Upper lobe of right lung (tissue), 1 donor: Measurements from ENCODE around the gene ABCC2. TPM values are rescaled to one million over a fixed set of nuclear protein-coding genes. Genes with fewer than 3 reads are reported as not detected.

Source experiments
- ATAC-seq: fragments of 200-7000 bp; cut with Tn5 transposase; one replicate; pipeline ENCODE4 v1.9.1; 2020; ENCODE audit warnings: mild to moderate bottlenecking, moderate library complexity
- DNase-seq: peaks from one replicate; pipeline ENCODE4 v3.0.0-alpha.2; 2020
- H3K27ac ChIP-seq: fragments of 200-600 bp; one replicate; pipeline ENCODE4 v1.8.0; 2022
- H3K27me3 ChIP-seq: fragments of 200-600 bp; one replicate; pipeline ENCODE4 v1.8.0; 2022; ENCODE audit warnings: mild to moderate bottlenecking
- H3K36me3 ChIP-seq: fragments of 200-600 bp; one replicate; pipeline ENCODE4 v1.8.0; 2022
- H3K4me1 ChIP-seq: fragments of 200-600 bp; one replicate; pipeline ENCODE4 v1.8.0; 2022
- H3K4me3 ChIP-seq: fragments of 200-600 bp; one replicate; pipeline ENCODE4 v1.8.0; 2022; ENCODE audit warnings: mild to moderate bottlenecking
- H3K9me3 ChIP-seq: fragments of 200-600 bp; one replicate; pipeline ENCODE4 v1.8.0; 2022
- CTCF ChIP-seq: fragments of 200-600 bp; IDR thresholded peaks from one replicate; pipeline ENCODE4 v1.8.0; 2022; ENCODE audit warnings: antibody characterized with exemption
- intact Hi-C: fragments of 100-400 bp; cut with DNase I; formaldehyde crosslinking; loops from one replicate; pipeline ENCODE4 v1.11.0; 2022
- total RNA-seq: library from RNA; stranded (reverse); fragmentation: NEBNext Ultra II Directional; extraction: Animal tissue kit (Norgen Biotek cat#: 25700); gene quantifications from one replicate; pipeline ENCODE4 v1.2.1, GENCODE V29; 2021
- donor health status: DM: no; HTN: yes; CAD: no; lungs with severe emphysema.

ABCC2 gene
- total RNA-seq, 1 donor from 2014 or later = 1.1 TPM

DNA sequence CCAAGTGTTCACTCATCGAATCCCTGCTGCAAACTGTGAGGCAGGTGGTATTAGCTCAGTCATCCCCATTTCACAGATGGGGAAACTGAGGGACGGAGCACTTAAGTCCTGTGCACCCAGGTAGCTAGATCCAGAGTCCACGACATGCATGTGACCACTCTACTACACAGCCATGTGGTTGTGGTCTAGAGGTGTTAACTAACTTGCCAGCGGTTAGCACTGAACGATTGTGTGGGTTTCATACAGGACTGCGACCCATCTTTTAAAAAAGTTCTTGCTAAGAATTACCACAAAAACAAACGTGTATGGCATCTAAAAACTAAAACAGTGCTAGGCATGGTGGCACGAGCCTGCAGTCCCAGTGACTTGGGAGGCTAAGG is 16.1 kb upstream of the ABCC2 start:
- ATAC-seq = peak; percentile 17
- no peaks in the 10 kb centered on the region for H3K27me3 ChIP-seq
- H3K27ac ChIP-seq = no peak overlapping the region
- H3K4me3 ChIP-seq = no peak overlapping the region
- TF ChIP-seq CTCF = no peak
- H3K4me1 ChIP-seq = no peaks in the 10 kb centered on the region
- no peaks in the 10 kb centered on the region for H3K36me3 ChIP-seq
- no peak for DNase-seq
- no peaks in the 10 kb centered on the region for H3K9me3 ChIP-seq
- intact Hi-C loops = no loop called here

DNA sequence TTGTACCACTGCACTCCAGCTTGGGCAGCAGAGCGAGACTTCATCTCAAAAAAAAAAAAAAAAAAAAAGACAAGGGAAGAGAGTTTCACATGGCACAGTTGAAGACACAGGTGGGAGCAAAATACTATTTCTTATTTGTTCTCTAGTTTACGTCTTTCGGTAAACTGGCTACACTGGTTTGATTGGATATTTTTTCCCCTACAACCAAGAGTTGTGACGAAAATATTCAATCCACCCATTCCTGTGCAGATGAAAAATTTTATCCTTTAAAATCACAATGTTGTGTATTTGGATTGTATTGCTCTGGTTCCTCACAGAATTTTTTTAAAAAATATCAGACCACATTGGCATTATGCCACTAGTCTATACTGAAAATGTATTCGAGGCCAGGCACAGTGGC is 14.5 kb upstream of the ABCC2 start:
- H3K27ac ChIP-seq = no peak overlapping the region
- ATAC-seq = no peak
- H3K4me3 ChIP-seq = no peak overlapping the region
- no peaks in the 10 kb centered on the region for H3K9me3 ChIP-seq
- no peak for DNase-seq
- intact Hi-C loops = no loop called here
- no peaks in the 10 kb centered on the region for H3K27me3 ChIP-seq
- H3K36me3 ChIP-seq = no peaks in the 10 kb centered on the region
- no peaks in the 10 kb centered on the region for H3K4me1 ChIP-seq
- no peak for TF ChIP-seq CTCF

GRCh38 chr10:99768556-99768955 is 13.9 kb upstream of the ABCC2 start:
- no peaks in the 10 kb centered on the region for H3K9me3 ChIP-seq
- DNase-seq = no peak
- no peak for ATAC-seq
- no peak for TF ChIP-seq CTCF
- H3K4me3 ChIP-seq = no peak overlapping the region
- no peaks in the 10 kb centered on the region for H3K27me3 ChIP-seq
- H3K4me1 ChIP-seq = no peaks in the 10 kb centered on the region
- no peak overlapping the region for H3K27ac ChIP-seq
- no peaks in the 10 kb centered on the region for H3K36me3 ChIP-seq
- intact Hi-C loops = no loop called here

GRCh38 chr10:99769706-99770105 is 12.7 kb upstream of the ABCC2 start:
- Histone ChIP-seq H3K4me3 (no peak overlapping the region), H3K27ac (no peak overlapping the region), H3K9me3 (no peaks in the 10 kb centered on the region), H3K4me1 (no peaks in the 10 kb centered on the region), H3K27me3 (no peaks in the 10 kb centered on the region), H3K36me3 (no peaks in the 10 kb centered on the region)
- no peak for TF ChIP-seq CTCF
- intact Hi-C loops = no loop called here
- no peak for ATAC-seq
- DNase-seq = no peak

DNA sequence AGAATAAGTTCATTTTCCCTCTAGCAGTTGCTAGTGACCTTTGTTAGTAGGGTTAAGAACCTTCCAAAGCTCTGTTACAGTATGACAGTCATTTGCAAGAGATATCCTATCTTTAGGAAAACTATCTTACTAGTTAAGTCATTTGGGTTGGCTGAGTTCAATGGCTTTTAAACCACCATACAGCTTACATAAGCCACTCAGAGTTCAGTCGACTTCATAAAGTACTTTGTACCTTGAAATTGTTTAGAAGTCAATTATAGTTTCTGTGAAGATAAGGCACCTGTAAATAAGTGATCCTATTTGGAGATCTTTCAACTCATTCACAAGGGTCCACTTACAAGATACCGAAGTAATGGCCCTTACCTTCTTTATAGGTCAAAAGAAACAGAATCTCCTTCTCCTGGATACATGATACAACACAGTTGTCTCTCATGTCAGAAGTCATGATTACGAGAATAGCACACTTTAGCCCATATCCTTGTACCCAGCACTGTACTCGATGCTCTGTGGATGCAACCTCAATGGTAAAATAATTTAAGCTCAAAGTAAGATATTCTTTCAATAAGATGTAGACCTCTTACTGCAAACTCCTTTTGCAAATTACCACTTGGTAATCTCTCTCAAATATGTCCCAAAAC is 11.9 kb upstream of the ABCC2 start:
- DNase-seq (no peak), ATAC-seq (no peak)
- TF ChIP-seq CTCF = no peak
- H3K27ac ChIP-seq = no peak overlapping the region
- intact Hi-C loops = no loop called here
- no peaks in the 10 kb centered on the region for H3K4me1 ChIP-seq
- H3K36me3 ChIP-seq = no peaks in the 10 kb centered on the region
- no peaks in the 10 kb centered on the region for H3K27me3 ChIP-seq
- H3K9me3 ChIP-seq = no peaks in the 10 kb centered on the region
- no peak overlapping the region for H3K4me3 ChIP-seq

- Histone ChIP-seq H3K4me3 (no peak overlapping the region), H3K27me3 (no peaks in the 10 kb centered on the region), H3K4me1 (peaks cover 3% of the 10 kb centered on the region), H3K27ac (no peak overlapping the region), H3K9me3 (no peaks in the 10 kb centered on the region), H3K36me3 (no peaks in the 10 kb centered on the region)
- intact Hi-C loops = no loop called here
- ATAC-seq (no peak), DNase-seq (no peak)
- TF ChIP-seq CTCF = no peak
Observed at GRCh38 chr10:99775850-99776249, 6.6 kb upstream of the ABCC2 start.
